Lung (tissue), 12 donors: ENCODE results near the gene YRDC. TPM values are rescaled to one million over a fixed set of nuclear protein-coding genes. Genes with fewer than 3 reads are reported as not detected.

Experiments
- ATAC-seq: fragments of 200-7000 bp; cut with Tn5 transposase; one replicate; pipeline ENCODE4 v1.9.1; 2020; ENCODE audit warnings: moderate number of reproducible peaks; ENCODE audit not compliant: insufficient read depth, low FRiP score
- DNase-seq, 3 donors: peaks; one replicate each; pipeline ENCODE4 v3.0.0-alpha.2; 2013 to 2017
- H3K27ac ChIP-seq, 2 donors: one replicate each; pipeline ENCODE4 v1.5.1; 2013; ENCODE audit warnings: mild to moderate bottlenecking in 2 of 2, moderate library complexity in 2 of 2, control low read depth in 1 of 2, inconsistent platforms in 1 of 2, low read depth in 1 of 2, low read length in 1 of 2
- H3K27me3 ChIP-seq, 3 donors: one replicate each; pipeline ENCODE4 v1.5.1; 2013; ENCODE audit warnings: low read length in 2 of 3; ENCODE audit not compliant: control insufficient read depth in 3 of 3, insufficient read depth in 3 of 3
- H3K36me3 ChIP-seq, 4 donors: one replicate each; pipeline ENCODE4 v1.5.1; 2013; ENCODE audit warnings: low read length in 4 of 4, mild to moderate bottlenecking in 1 of 4, moderate library complexity in 1 of 4; ENCODE audit not compliant: control insufficient read depth in 4 of 4, insufficient read depth in 4 of 4
- H3K4me1 ChIP-seq, 5 donors: one replicate each; pipeline ENCODE4 v1.5.1; 2013; ENCODE audit warnings: low read length in 5 of 5, mild to moderate bottlenecking in 2 of 5, moderate library complexity in 1 of 5; ENCODE audit not compliant: control insufficient read depth in 5 of 5, insufficient read depth in 5 of 5
- H3K4me3 ChIP-seq: one replicate; pipeline ENCODE4 v1.5.1; 2013; ENCODE audit warnings: mild to moderate bottlenecking, control low read depth, moderate library complexity
- H3K9ac ChIP-seq, 2 donors: one replicate each; pipeline ENCODE4 v1.5.1; 2013; ENCODE audit warnings: low read length in 2 of 2, control low read depth in 1 of 2; ENCODE audit not compliant: insufficient read depth in 1 of 2
- H3K9me3 ChIP-seq, 4 donors: one replicate each; pipeline ENCODE4 v1.5.1; 2013; ENCODE audit warnings: low read length in 3 of 4, mild to moderate bottlenecking in 1 of 4, moderate library complexity in 1 of 4; ENCODE audit not compliant: control insufficient read depth in 4 of 4, insufficient read depth in 3 of 4
- CTCF ChIP-seq: IDR thresholded peaks from 2 replicates; pipeline ENCODE4 v1.5.1; 2012; ENCODE audit warnings: mild to moderate bottlenecking; ENCODE audit errors: control extremely low read depth, extremely low read depth
- WGBS, 2 donors: extraction: QIAGEN DNeasy Blood & Tissue Kit; methylation state at CpG; one replicate each; pipeline ENCODE4 v1.1.7; 2013; 5-methylcytosine and 5-hydroxymethylcytosine counted together
- polyA plus RNA-seq, 2 donors: library from polyadenylated mRNA; stranded (reverse); fragments of 200-250 nt; gene quantifications; one replicate each; pipeline ENCODE4 v1.2.1, GENCODE V29; 2013
- total RNA-seq, 2 donors: library from RNA; depleted of rRNA in 1 of 2; stranded (reverse); fragments of >200 nt in 1 of 2; gene quantifications; one replicate each; pipeline ENCODE4 v1.2.1, GENCODE V29; 2014 to 2021
- donor health status: control.
- donor health status: control.
- donor health status: Bipolar disorder and iron deficiency.
- donor health status: healthy.
- donor health status: DM: yes; HTN: yes; CAD: no.

Gene YRDC
- total and polyA plus RNA-seq, 4 donors, result 9.5 to 26.2 (median 15.1) TPM

- TF ChIP-seq CTCF, result no peak
- Histone ChIP-seq H3K9ac (no peak overlapping the region), H3K27ac (no peak overlapping the region), H3K4me1 (peaks cover 3 to 20% (median 11%) of the 10 kb centered on the region in 5 donors), H3K9me3 (no peaks in the 10 kb centered on the region), H3K27me3 (no peaks in the 10 kb centered on the region), H3K36me3 (peaks cover 3 to 8% (median 4%) of the 10 kb centered on the region in 4 donors), H3K4me3 (no peak overlapping the region)
- ATAC-seq, result no peak
- 94 to 96% methylated on average over 3 of the region's 3 CpGs for WGBS, 2 donors
- no peak for DNase-seq
Observed at GRCh38 chr1:37849480-37849879, 41.5 kb upstream of the YRDC start.

- no peak overlapping the region for H3K4me3 ChIP-seq
- no peak overlapping the region for H3K9ac ChIP-seq
- H3K27ac ChIP-seq, result no peak overlapping the region
- ATAC-seq (no peak), DNase-seq (no peak)
- 31 to 70% methylated on average over 4 of the region's 4 CpGs for WGBS, 2 donors
- no peaks in the 10 kb centered on the region for H3K27me3 ChIP-seq
- peaks cover 2 to 8% (median 3%) of the 10 kb centered on the region in 4 donors for H3K36me3 ChIP-seq
- peaks cover 4 to 14% (median 11%) of the 10 kb centered on the region in 5 donors for H3K4me1 ChIP-seq
- H3K9me3 ChIP-seq, result no peaks in the 10 kb centered on the region
- no peak for TF ChIP-seq CTCF
Observed at GRCh38 chr1:37846647-37847339, 38.8 kb upstream of the YRDC start.

- Histone ChIP-seq H3K27ac (no peak overlapping the region), H3K36me3 (peaks cover 2 to 9% (median 6%) of the 10 kb centered on the region in 4 donors), H3K27me3 (no peaks in the 10 kb centered on the region), H3K4me3 (no peak overlapping the region), H3K9me3 (no peaks in the 10 kb centered on the region), H3K9ac (no peak overlapping the region), H3K4me1 (peaks cover 4 to 8% (median 5%) of the 10 kb centered on the region in 5 donors)
- no peak for TF ChIP-seq CTCF
- DNase-seq (no peak), ATAC-seq (no peak)
- WGBS, 2 donors, result 20 to 55% methylated on average over 3 of the region's 3 CpGs
Observed at GRCh38 chr1:37845786-37846185, 37.8 kb upstream of the YRDC start.
